Esophagus muscularis mucosa (tissue), 4 donors: ENCODE data around the gene RER1. TPM values are rescaled to one million over a fixed set of nuclear protein-coding genes. Genes with fewer than 3 reads are reported as not detected.

Source experiments
- DNase-seq: peaks from one replicate; pipeline ENCODE4 v3.0.0-alpha.2; 2017; ENCODE audit errors: extremely low spot score
- H3K27ac ChIP-seq, 4 donors: fragments of 200-600 bp; sonication (generic); replicated peaks in 1 of 4; 1 replicate in 3 of 4; 2 replicates in 1 of 4; pipeline ENCODE4 v1.5.1; 2016 to 2019; ENCODE audit warnings: mild to moderate bottlenecking in 1 of 4
- H3K27me3 ChIP-seq, 4 donors: fragments of 200-600 bp; sonication (generic); one replicate each; pipeline versions ENCODE4 v1.5.1 to v1.6.0; 2016 to 2019
- H3K36me3 ChIP-seq, 4 donors: fragments of 200-600 bp; sonication (generic); one replicate each; pipeline ENCODE4 v1.5.1; 2016 to 2019
- H3K4me1 ChIP-seq, 4 donors: fragments of 200-600 bp; sonication (generic); one replicate each; pipeline ENCODE4 v1.5.1; 2016 to 2019
- H3K4me3 ChIP-seq, 4 donors: fragments of 200-600 bp; sonication (generic); 1 replicate in 2 of 4; 2 replicates in 2 of 4; pipeline ENCODE4 v1.5.1; 2016 to 2019; ENCODE audit warnings: mild to moderate bottlenecking in 4 of 4, moderate library complexity in 1 of 4
- H3K9me3 ChIP-seq, 4 donors: fragments of 200-600 bp; sonication (generic); 1 replicate in 3 of 4; 2 replicates in 1 of 4; pipeline ENCODE4 v1.5.1; 2016 to 2019
- EP300 ChIP-seq: sonication (generic); formaldehyde crosslinking; IDR thresholded peaks from one replicate; pipeline ENCODE4 v1.6.1; 2017; ENCODE audit warnings: antibody characterized with exemption
- POLR2A ChIP-seq: fragments of 450-650 bp; IDR thresholded peaks from one replicate; pipeline ENCODE4 v1.6.1; 2017; ENCODE audit warnings: antibody characterized with exemption, moderate library complexity, mild to moderate bottlenecking, low read depth
- POLR2AphosphoS5 ChIP-seq, 2 donors: sonication (generic); formaldehyde crosslinking; IDR thresholded peaks; one replicate each; pipeline ENCODE4 v1.6.1; 2017; ENCODE audit warnings: antibody characterized with exemption in 2 of 2
- WGBS: methylation state at CpG from one replicate; pipeline ENCODE4 v1.1.5; 2018; 5-methylcytosine and 5-hydroxymethylcytosine counted together
- intact Hi-C: fragments of 100-400 bp; cut with DNase I; formaldehyde crosslinking; loops from one replicate; pipeline ENCODE4 v1.15.1; 2023
- total RNA-seq, 4 donors: library from RNA; depleted of rRNA; stranded (reverse); fragments of >200 nt; gene quantifications; one replicate each; pipeline versions ENCODE4 v1.1.0 to v1.2.1, GENCODE V29; 2016
- TF ChIP-seq, protein P1 (sequence below), 3 experiments: fragments of 200-600 bp in 2 of 3; fragments of 450-650 bp in 1 of 3; sonication (generic) in 2 of 3; IDR thresholded peaks; one replicate each; pipeline ENCODE4 v1.5.1; 2017 to 2019; ENCODE audit warnings: antibody characterized with exemption in 3 of 3, mild to moderate bottlenecking in 2 of 3, moderate library complexity in 1 of 3

The RER1 gene
- total RNA-seq, 4 donors from 2014 or later, result 47.3 to 67.3 (median 56.4) TPM

- WGBS, result 90% methylated on average over 13 of the region's 36 CpGs
- no peak for DNase-seq
Observed at GRCh38 chr1:2372551-2373490, 18.8 kb upstream of the RER1 start.

DNA sequence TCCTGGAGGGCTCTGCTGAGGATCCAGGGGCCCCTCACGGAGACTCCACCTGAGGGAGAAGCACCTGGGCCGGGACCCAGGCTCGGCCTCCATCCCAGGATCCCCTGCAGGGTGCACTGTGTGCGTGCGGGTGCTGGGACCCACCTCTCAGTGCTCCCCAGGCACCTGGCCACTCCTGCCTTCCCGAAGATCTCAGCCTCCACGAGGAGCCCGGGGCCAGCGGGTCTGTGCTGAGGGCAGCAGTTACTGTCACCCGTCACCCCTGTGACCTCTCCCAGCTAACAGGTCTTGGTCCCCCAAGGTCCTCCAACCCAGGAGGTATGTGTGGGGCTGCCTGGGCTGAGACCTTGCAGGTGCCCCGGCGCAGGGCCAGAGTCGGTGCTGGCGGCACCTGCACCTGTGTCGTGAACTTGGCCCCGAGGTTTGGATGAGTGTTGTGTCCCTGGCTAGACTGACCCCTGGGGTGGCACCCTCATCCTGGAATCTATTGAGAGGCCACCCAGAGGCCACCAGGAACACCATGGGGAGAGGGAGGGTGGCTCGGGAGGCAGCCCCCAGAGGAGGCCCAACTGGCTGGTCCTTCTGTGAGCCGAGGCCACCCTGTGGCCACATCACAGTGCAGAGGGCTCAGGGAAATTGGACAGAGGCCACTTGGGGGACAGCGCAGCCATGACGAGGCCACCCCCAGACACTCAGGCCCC lies 17.9 kb upstream of the RER1 start:
- Histone ChIP-seq H3K27ac (no peak overlapping the region), H3K4me1 (no peaks in the 10 kb centered on the region), H3K9me3 (no peaks in the 10 kb centered on the region), H3K4me3 (no peak overlapping the region), H3K36me3 (peaks cover 0 to 36% (median 6%) of the 10 kb centered on the region in 4 donors), H3K27me3 (no peaks in the 10 kb centered on the region)
- WGBS, result 88% methylated on average over 12 of the region's 20 CpGs
- TF ChIP-seq, protein P1, sequence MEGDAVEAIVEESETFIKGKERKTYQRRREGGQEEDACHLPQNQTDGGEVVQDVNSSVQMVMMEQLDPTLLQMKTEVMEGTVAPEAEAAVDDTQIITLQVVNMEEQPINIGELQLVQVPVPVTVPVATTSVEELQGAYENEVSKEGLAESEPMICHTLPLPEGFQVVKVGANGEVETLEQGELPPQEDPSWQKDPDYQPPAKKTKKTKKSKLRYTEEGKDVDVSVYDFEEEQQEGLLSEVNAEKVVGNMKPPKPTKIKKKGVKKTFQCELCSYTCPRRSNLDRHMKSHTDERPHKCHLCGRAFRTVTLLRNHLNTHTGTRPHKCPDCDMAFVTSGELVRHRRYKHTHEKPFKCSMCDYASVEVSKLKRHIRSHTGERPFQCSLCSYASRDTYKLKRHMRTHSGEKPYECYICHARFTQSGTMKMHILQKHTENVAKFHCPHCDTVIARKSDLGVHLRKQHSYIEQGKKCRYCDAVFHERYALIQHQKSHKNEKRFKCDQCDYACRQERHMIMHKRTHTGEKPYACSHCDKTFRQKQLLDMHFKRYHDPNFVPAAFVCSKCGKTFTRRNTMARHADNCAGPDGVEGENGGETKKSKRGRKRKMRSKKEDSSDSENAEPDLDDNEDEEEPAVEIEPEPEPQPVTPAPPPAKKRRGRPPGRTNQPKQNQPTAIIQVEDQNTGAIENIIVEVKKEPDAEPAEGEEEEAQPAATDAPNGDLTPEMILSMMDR (IDR thresholded peaks at IDR 0.05), result no peak
- no peak for TF ChIP-seq POLR2AphosphoS5 (IDR thresholded peaks at IDR 0.05)
- TF ChIP-seq EP300, result no peak
- no peak for TF ChIP-seq POLR2A
- intact Hi-C loops, result no loop called here
- DNase-seq, result no peak

More at GRCh38 chr1:2372551-2373490, 18.8 kb upstream of the RER1 start:
- Histone ChIP-seq H3K4me1 (no peaks in the 10 kb centered on the region), H3K27me3 (no peaks in the 10 kb centered on the region), H3K27ac (no peak overlapping the region), H3K36me3 (peaks cover 0 to 39% (median 6%) of the 10 kb centered on the region in 4 donors), H3K4me3 (no peak overlapping the region), H3K9me3 (no peaks in the 10 kb centered on the region)
- intact Hi-C loops, result no loop called here
- no peak for TF ChIP-seq POLR2A
- TF ChIP-seq, protein P1 (IDR thresholded peaks at IDR 0.05), result no peak
- TF ChIP-seq POLR2AphosphoS5 (IDR thresholded peaks at IDR 0.05), result no peak
- TF ChIP-seq EP300, result no peak

DNA sequence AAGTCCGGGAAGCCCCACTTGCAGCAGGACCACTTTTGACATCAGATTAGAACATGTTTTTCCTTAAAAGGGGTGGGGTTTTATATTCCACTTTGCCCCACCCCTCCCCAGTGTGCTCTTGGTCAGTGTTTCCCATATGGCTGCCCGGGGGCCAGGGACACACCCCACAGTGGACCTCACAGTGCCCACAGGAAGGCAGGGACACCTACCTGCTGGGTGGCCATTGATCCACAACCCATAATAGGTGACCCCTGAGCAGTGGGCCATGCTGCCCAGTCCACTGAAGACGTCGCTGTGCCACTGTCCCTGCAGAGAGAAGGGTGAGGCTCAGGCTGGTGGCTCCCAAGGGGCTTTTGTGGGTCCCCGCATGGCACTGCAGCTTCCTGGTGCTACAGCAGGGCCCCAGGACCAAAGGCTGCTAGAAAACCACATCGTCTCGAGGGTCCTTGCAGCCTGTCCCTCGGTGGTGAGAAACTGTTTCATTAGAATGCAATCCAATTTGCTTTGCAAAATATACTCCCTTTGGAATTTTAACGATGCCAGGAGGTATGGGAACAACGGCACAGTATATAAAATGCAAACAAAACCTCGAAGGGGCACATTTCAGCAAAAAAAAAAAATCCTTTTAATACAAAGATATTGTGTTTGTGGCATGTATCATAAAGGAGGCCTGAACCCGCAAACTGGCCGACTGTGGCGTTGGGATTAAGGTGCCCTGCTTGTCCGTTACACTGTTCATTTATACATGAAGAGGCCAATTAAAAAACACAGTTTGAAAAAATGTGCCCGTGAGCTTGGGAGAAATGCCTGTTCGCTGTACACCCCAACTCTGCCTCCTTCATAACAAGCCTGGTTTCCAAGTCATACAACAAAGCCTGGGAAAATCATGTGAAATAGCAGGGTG lies 17.1 kb upstream of the RER1 start:
- H3K4me3 ChIP-seq, result no peak overlapping the region
- DNase-seq, result no peak
- H3K27me3 ChIP-seq, result no peaks in the 10 kb centered on the region
- intact Hi-C loops, result no loop called here
- whole genome bisulfite sequencing, result 85% methylated on average over 15 of the region's 17 CpGs
- H3K27ac ChIP-seq, result no peak overlapping the region
- H3K36me3 ChIP-seq, result peaks cover 0 to 36% (median 6%) of the 10 kb centered on the region in 4 donors
- H3K4me1 ChIP-seq, result no peaks in the 10 kb centered on the region
- H3K9me3 ChIP-seq, result no peaks in the 10 kb centered on the region
- TF ChIP-seq, protein P1 (IDR thresholded peaks at IDR 0.05), result no peak
- no peak for TF ChIP-seq EP300

DNA sequence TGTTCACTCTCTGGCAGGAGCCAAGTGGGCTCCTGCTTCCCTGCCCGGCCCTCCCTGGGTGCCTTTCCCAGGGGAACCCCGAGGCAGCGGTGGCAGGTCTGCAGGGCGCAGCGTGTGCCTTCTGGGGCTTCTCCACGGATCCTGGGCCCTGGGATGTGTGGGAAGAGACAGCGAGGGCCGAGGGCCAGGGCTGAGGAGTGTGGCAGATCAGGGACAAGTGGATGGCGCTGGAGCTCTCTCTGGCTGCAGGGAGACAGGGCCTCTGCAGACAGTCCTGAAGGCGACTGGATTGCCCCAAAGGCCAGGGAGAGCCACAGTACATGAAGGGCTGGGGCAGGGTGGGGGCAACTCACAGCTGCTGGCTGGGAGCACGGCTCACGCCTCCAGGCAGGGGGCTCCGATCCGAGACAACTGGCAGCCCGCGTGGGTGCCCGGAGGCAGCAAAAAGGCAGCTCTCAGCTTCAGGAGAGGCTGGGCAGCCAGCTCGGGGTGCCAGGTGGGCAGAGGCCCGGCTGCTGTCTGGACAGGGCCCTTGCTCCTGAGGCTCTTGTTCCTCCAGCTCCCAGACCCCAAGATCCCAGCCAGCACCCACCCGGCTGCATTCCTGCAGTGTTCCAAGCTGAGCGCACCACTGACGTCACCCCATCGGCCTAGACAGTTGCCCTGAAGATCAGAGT lies 16.3 kb upstream of the RER1 start:
- WGBS, result 82% methylated on average over 10 of the region's 23 CpGs
- Histone ChIP-seq H3K4me1 (no peaks in the 10 kb centered on the region), H3K4me3 (no peak overlapping the region), H3K9me3 (no peaks in the 10 kb centered on the region), H3K27ac (no peak overlapping the region), H3K36me3 (peaks cover 0 to 28% (median 6%) of the 10 kb centered on the region in 4 donors), H3K27me3 (no peaks in the 10 kb centered on the region)
- intact Hi-C loops, result no loop called here
- TF ChIP-seq EP300 (no peak), POLR2AphosphoS5 (IDR thresholded peaks at IDR 0.05) (no peak), POLR2A (no peak)
- TF ChIP-seq, protein P1 (IDR thresholded peaks at IDR 0.05), result no peak
- no peak for DNase-seq
